ENCODE data around the gene NEU3.
A peak's percentile ranks its signal among the peaks of the same experiment; 100 is the strongest.
"Not testable (repeated sequence)": the region's sequence is repeated elsewhere in the genome, so short reads cannot be mapped to it uniquely, and the experiment has no call there.

NEU3 gene

GRCh38 chr11:75031224-75031753 lies 42.6 kb downstream of the NEU3 start:
- H3K27ac Mint-ChIP-seq: no peak overlapping the region
- H3K9me3 Mint-ChIP-seq (ENCODE audit: low read depth): no peaks in the 10 kb centered on the region
- no peaks in the 10 kb centered on the region for H3K4me1 Mint-ChIP-seq (ENCODE audit: low read depth)
- H3K36me3 Mint-ChIP-seq: no peaks in the 10 kb centered on the region
- no peaks in the 10 kb centered on the region for H3K27me3 Mint-ChIP-seq
- no peak overlapping the region for H3K4me3 Mint-ChIP-seq

GRCh38 chr11:75031771-75032549 lies 43.2 kb downstream of the NEU3 start:
- Mint-ChIP-seq H3K4me3 (no peak overlapping the region), H3K27ac (no peak overlapping the region), H3K27me3 (no peaks in the 10 kb centered on the region), H3K9me3 (ENCODE audit: low read depth) (no peaks in the 10 kb centered on the region), H3K4me1 (ENCODE audit: low read depth) (no peaks in the 10 kb centered on the region), H3K36me3 (no peaks in the 10 kb centered on the region)

- no peak overlapping the region for H3K4me3 Mint-ChIP-seq
- H3K36me3 Mint-ChIP-seq: no peaks in the 10 kb centered on the region
- H3K27ac Mint-ChIP-seq: no peak overlapping the region
- no peaks in the 10 kb centered on the region for H3K9me3 Mint-ChIP-seq (ENCODE audit: low read depth)
- no peaks in the 10 kb centered on the region for H3K27me3 Mint-ChIP-seq
- H3K4me1 Mint-ChIP-seq (ENCODE audit: low read depth): no peaks in the 10 kb centered on the region
Observed at GRCh38 chr11:75032550-75032935, 43.8 kb downstream of the NEU3 start.

GRCh38 chr11:75033916-75034315 lies 45.2 kb downstream of the NEU3 start:
- H3K36me3 Mint-ChIP-seq: no peaks in the 10 kb centered on the region

GRCh38 chr11:75035256-75035655 lies 46.5 kb downstream of the NEU3 start:
- peaks cover 3% of the 10 kb centered on the region for H3K36me3 Mint-ChIP-seq
- H3K27me3 Mint-ChIP-seq: peaks cover 2% of the 10 kb centered on the region
- peak overlapping the region; percentile 5 for H3K27ac Mint-ChIP-seq
- H3K4me3 Mint-ChIP-seq: no peak overlapping the region
- H3K4me1 Mint-ChIP-seq (ENCODE audit: low read depth): no peaks in the 10 kb centered on the region
- no peaks in the 10 kb centered on the region for H3K9me3 Mint-ChIP-seq (ENCODE audit: low read depth)

More at GRCh38 chr11:75033916-75034315, 45.2 kb downstream of the NEU3 start:
- no peak overlapping the region for H3K27ac Mint-ChIP-seq
- H3K9me3 Mint-ChIP-seq (ENCODE audit: low read depth): no peaks in the 10 kb centered on the region
- H3K27me3 Mint-ChIP-seq: no peaks in the 10 kb centered on the region
- H3K4me3 Mint-ChIP-seq: no peak overlapping the region
- no peaks in the 10 kb centered on the region for H3K4me1 Mint-ChIP-seq (ENCODE audit: low read depth)

GRCh38 chr11:75035911-75036565 lies 47.3 kb downstream of the NEU3 start:
- Mint-ChIP-seq H3K27me3 (peaks cover 2% of the 10 kb centered on the region), H3K4me3 (no peak overlapping the region), H3K36me3 (peaks cover 7% of the 10 kb centered on the region), H3K4me1 (ENCODE audit: low read depth) (no peaks in the 10 kb centered on the region), H3K27ac (no peak overlapping the region), H3K9me3 (ENCODE audit: low read depth) (peaks cover 8% of the 10 kb centered on the region)

GRCh38 chr11:75040167-75040770 lies 51.5 kb downstream of the NEU3 start:
- Mint-ChIP-seq H3K36me3 (peaks cover 7% of the 10 kb centered on the region), H3K9me3 (ENCODE audit: low read depth) (peaks cover 10% of the 10 kb centered on the region), H3K27me3 (peaks cover 2% of the 10 kb centered on the region), H3K4me1 (ENCODE audit: low read depth) (no peaks in the 10 kb centered on the region), H3K4me3 (no peak overlapping the region), H3K27ac (no peak overlapping the region)

- Mint-ChIP-seq H3K9me3 (ENCODE audit: low read depth) (peaks cover 10% of the 10 kb centered on the region), H3K27me3 (peaks cover 2% of the 10 kb centered on the region), H3K27ac (no peak overlapping the region), H3K36me3 (peaks cover 7% of the 10 kb centered on the region), H3K4me3 (no peak overlapping the region), H3K4me1 (ENCODE audit: low read depth) (no peaks in the 10 kb centered on the region)
Observed at GRCh38 chr11:75041263-75041662, 52.5 kb downstream of the NEU3 start.

GRCh38 chr11:75041821-75042220 lies 53.1 kb downstream of the NEU3 start:
- not testable (repeated sequence) for H3K9me3 Mint-ChIP-seq (ENCODE audit: low read depth); H3K27me3 Mint-ChIP-seq; H3K27ac Mint-ChIP-seq; H3K4me1 Mint-ChIP-seq (ENCODE audit: low read depth); H3K4me3 Mint-ChIP-seq; H3K36me3 Mint-ChIP-seq

- not testable (repeated sequence) for H3K4me1 Mint-ChIP-seq (ENCODE audit: low read depth); H3K27me3 Mint-ChIP-seq; H3K36me3 Mint-ChIP-seq; H3K4me3 Mint-ChIP-seq; H3K27ac Mint-ChIP-seq; H3K9me3 Mint-ChIP-seq (ENCODE audit: low read depth)
Observed at GRCh38 chr11:75044381-75045170, 55.8 kb downstream of the NEU3 start.

- H3K4me3 Mint-ChIP-seq; H3K27me3 Mint-ChIP-seq; H3K4me1 Mint-ChIP-seq (ENCODE audit: low read depth); H3K9me3 Mint-ChIP-seq (ENCODE audit: low read depth); H3K36me3 Mint-ChIP-seq; H3K27ac Mint-ChIP-seq: not testable (repeated sequence)
Observed at GRCh38 chr11:75046668-75047067, 57.9 kb downstream of the NEU3 start.

GRCh38 chr11:75047191-75047590 lies 58.5 kb downstream of the NEU3 start:
- no peaks in the 10 kb centered on the region for H3K4me1 Mint-ChIP-seq (ENCODE audit: low read depth)
- no peak overlapping the region for H3K4me3 Mint-ChIP-seq
- no peaks in the 10 kb centered on the region for H3K36me3 Mint-ChIP-seq
- no peaks in the 10 kb centered on the region for H3K27me3 Mint-ChIP-seq
- no peak overlapping the region for H3K27ac Mint-ChIP-seq
- peaks cover under 1% of the 10 kb centered on the region for H3K9me3 Mint-ChIP-seq (ENCODE audit: low read depth)

- H3K4me1 Mint-ChIP-seq (ENCODE audit: low read depth): not testable (repeated sequence)
Observed at GRCh38 chr11:75049501-75050266, 61.0 kb downstream of the NEU3 start.

GRCh38 chr11:75050516-75050915 lies 61.8 kb downstream of the NEU3 start:
- Mint-ChIP-seq H3K27ac (no peak overlapping the region), H3K9me3 (ENCODE audit: low read depth) (peaks cover 15% of the 10 kb centered on the region), H3K36me3 (peaks cover 11% of the 10 kb centered on the region), H3K27me3 (peaks cover 3% of the 10 kb centered on the region), H3K4me3 (no peak overlapping the region), H3K4me1 (ENCODE audit: low read depth) (no peaks in the 10 kb centered on the region)

More at GRCh38 chr11:75049501-75050266, 61.0 kb downstream of the NEU3 start:
- not testable (repeated sequence) for H3K27me3 Mint-ChIP-seq, H3K27ac Mint-ChIP-seq, H3K4me3 Mint-ChIP-seq
- peaks cover 11% of the 10 kb centered on the region for H3K36me3 Mint-ChIP-seq
- H3K9me3 Mint-ChIP-seq (ENCODE audit: low read depth): peaks cover 15% of the 10 kb centered on the region
